HG03342 (cell line): ENCODE data around the gene PLXNA3.

Experiments used
- ATAC-seq: cut with Tn5 transposase; IDR thresholded peaks from one replicate; pipeline ENCODE4 v1.9.1; 2021; ENCODE audit warnings: mild to moderate bottlenecking, moderate library complexity; ENCODE audit not compliant: unreplicated experiment

The PLXNA3 gene

DNA sequence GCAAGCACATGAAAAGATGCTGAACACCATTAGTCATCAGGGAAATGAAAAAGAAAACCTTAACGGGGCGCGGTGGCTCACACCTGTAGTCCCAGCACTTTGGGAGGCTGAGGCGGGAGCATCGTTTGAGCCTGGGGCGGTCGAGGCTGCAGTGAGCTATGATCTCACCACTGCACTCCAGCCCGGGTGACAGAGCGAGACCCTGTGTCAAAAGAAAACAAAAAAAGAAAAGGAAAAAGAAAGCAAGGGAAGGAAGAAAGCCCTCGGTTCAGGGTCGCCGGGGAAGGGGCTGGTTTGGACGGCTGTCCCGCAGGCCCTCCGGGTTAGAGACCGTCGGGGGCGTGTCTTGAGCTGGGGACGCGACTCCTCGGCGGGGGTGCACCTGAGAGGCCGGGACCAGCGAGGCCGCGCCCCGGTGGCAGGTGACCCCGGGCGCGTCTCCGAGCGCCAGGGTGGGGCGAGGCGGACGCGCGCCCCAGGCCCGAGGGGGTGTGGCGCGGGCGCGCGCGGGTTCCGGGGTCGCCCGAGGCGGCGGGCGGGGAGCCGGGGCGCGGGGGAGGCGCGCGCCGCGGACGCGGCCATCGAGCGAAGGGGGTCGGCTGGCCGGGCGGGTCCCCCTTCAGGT, 478 bp upstream of the PLXNA3 start:
- ATAC-seq = peak; percentile 60

DNA sequence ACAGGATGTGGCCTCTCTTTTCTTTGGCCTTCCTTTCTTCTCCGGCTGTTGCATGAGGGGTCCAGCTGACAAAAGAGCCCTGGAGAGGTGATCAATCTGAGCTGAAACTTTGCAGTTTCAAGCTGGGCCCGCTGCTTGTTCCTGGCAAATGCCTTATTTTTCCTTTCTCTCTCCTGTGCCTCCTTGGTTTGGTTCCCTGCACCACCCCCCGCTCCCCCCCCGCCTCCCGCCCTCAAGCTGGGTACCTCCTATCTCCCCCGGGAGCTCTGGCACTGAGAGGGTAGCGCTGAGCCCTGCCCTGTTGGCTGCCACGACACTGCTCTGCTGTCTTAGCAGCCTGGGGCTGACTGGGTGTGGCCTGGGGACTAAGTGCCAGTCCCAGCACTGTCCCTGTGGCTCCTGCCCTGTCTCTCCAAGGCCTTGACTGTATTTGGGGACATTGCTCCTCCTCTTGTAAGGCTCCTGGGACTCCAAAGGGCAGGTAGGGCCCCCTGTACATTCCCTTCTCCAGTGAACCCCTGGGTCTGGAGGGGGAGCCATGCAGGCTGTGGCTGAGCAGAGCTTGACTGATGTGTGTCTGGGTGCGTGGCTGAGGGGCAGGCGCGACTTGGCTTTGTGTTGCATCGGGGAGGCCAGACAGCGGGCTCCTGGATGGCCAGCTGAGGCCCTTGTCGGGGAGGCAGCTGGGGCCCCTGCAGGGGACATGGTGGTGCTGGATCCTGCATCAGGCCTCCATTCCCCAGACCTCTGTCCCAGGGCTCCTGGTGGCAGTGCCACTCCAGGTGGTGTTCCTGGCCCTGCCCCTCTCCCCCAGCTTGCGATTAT, 1.1 kb downstream of the PLXNA3 start:
- no peak for ATAC-seq

GRCh38 chrX:154459832-154460231, 1.8 kb downstream of the PLXNA3 start:
- ATAC-seq = no peak

- ATAC-seq = no peak
These were observed 2.2 kb downstream of the PLXNA3 start for GRCh38 chrX:154460326-154460725.

DNA sequence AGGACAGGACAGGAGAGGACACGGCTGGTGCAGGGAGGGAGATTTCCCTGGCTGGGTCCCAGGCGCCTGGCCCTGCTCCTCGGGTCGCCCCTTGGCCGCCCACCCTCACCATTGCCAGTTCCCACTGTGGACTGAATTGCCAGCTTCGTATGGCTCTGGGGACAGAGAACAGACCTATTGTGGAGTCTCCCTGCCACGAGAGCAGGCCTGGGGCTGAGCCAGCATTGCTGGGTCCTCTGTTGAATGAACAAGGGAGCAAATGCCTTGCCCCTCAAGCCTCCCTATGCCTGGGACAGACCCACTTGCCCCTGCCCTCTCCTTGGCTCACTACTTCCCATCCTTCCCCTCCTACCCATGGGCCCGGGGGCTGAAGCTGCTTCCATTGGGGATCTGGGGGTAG, 4.3 kb downstream of the PLXNA3 start:
- no peak for ATAC-seq

DNA sequence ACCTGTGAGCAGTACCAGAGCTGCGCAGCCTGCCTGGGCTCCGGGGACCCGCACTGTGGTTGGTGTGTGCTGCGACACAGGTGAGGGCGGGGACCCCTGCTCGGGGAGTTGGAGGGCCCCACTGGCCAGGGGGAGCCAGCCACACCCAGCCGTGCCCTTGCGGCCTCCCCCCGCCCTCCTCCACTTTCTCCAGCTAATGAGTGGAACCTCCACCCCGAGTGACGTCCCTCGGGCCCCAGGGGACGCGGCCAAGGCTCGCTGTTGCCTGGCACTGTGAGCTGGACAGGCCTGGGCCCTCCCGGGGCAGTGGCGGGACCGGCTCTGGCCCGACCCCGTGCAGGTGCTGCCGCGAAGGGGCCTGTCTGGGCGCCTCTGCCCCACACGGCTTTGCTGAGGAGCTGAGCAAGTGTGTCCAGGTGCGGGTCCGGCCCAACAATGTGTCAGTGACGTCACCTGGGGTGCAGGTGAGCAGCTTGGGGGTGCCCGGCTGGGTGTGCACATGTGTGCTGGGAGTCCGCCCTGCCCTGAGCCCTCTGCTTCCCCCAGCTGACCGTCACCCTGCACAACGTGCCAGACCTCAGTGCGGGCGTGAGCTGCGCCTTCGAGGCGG, 5.6 kb downstream of the PLXNA3 start:
- ATAC-seq = no peak

DNA sequence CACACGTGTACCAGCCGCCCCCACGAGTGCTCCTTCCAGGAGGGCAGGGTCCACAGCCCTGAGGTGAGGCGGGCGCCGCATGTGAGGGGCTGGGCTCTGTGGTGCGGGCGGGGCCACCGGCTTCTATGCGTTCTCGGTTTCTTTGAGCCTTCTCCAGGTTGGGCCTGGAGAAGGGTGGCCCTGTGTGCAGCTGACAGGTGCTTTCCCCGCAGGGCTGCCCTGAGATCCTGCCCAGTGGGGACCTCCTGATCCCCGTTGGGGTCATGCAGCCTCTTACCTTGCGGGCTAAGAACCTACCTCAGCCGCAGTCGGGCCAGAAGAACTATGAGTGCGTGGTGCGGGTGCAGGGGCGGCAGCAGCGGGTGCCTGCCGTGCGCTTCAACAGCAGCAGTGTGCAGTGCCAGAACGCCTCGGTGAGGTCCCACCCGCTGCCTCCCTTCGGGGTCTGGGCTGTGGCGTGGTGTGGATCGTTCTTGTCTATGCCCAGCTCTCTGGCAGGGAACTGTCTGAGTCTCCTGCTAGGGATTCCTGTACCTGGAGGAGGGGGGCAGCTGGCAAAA, 6.8 kb downstream of the PLXNA3 start:
- no peak for ATAC-seq

DNA sequence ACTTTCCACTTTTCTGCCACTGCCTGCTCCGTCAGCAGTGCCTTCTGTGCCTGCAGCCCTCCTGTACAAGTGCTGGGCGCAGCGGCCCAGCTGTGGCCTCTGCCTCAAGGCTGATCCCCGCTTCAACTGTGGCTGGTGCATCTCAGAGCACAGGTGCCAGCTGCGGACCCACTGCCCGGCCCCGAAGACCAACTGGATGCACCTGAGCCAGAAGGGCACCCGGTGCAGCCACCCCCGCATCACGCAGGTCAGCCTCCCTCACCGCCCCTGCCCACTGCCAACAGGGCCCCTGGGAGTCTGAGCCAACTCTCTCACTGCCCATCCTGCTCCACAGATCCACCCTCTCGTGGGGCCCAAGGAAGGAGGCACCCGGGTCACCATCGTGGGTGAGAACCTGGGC, 7.5 kb downstream of the PLXNA3 start:
- ATAC-seq = no peak

DNA sequence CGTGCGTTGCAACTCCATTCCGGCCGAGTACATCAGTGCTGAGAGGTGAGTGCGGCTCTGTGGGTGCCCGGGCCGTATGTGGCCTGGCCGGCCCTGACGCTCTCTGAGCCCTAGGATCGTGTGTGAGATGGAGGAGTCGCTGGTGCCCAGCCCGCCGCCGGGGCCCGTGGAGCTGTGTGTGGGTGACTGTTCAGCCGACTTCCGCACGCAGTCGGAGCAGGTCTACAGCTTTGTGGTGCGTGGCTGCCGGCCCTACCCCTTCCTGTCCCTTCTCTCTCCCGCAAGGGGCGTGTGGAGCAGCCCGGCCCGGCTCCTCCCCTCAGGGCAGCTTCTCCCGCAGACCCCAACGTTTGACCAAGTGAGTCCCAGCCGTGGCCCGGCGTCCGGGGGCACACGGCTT, 8.0 kb downstream of the PLXNA3 start:
- ATAC-seq = no peak

DNA sequence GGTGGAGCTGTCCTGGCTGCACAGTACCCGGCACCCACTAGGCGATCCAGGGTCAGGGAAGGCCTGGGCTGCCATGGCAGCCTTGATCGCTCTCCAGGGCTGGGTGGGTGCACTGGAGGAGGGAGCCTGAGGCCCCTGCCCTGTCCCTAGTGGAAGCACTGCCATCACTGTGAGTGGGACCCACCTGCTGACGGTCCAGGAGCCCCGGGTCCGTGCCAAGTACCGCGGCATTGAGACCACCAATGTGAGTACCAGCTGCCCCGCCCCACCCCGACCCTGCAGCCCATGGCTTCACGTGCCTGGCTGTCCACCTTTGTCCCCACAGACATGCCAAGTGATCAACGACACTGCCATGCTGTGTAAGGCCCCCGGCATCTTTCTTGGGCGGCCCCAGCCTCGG, 8.8 kb downstream of the PLXNA3 start:
- no peak for ATAC-seq

DNA sequence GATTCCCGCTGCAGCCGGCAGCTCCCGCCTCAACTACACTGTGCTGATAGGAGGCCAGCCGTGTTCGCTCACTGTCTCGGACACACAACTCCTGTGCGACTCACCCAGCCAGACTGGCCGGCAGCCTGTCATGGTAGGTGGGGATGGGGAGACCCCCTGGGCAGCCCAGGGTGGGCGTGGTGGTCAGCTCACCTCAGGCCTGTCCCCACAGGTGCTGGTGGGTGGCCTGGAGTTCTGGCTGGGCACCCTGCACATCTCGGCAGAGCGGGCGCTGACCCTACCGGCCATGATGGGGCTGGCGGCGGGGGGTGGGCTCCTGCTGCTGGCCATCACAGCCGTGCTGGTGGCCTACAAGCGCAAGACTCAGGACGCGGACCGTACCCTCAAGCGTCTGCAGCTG, 9.5 kb downstream of the PLXNA3 start:
- ATAC-seq = no peak

DNA sequence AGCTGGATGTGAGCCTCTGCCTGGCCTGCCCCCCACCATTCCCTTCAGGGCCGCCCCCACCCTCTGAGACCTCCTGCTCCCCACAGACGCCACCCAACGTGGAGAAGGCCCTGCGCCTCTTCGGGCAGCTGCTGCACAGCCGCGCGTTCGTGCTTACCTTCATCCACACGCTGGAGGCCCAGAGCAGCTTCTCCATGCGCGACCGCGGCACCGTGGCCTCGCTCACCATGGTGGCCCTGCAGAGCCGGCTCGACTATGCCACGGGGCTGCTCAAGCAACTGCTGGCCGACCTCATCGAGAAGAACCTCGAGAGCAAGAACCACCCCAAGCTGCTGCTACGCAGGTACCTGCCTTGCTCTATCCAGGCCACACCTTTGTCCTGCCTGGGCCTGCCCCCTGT, 10.1 kb downstream of the PLXNA3 start:
- no peak for ATAC-seq

DNA sequence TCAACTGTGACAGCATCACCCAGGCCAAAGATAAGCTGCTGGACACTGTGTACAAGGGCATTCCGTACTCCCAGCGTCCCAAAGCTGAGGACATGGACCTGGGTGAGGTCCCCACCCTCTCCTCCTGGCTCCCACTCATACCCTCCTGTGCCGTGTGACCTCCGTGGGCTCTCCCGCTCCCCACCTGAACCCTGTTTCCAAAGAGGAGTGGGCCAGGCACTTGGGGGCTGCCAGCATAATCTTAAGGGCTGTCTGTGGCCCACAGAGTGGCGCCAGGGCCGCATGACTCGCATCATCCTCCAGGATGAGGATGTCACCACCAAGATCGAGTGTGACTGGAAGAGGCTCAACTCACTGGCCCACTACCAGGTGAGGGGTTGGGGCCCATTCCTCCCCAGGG, 11.0 kb downstream of the PLXNA3 start:
- ATAC-seq = no peak

GRCh38 chrX:154469880-154470279, 11.8 kb downstream of the PLXNA3 start:
- ATAC-seq = no peak

- ATAC-seq = no peak
These were observed 12.4 kb downstream of the PLXNA3 start for GRCh38 chrX:154470434-154470833.

GRCh38 chrX:154470914-154471568, 13.0 kb downstream of the PLXNA3 start:
- no peak for ATAC-seq

DNA sequence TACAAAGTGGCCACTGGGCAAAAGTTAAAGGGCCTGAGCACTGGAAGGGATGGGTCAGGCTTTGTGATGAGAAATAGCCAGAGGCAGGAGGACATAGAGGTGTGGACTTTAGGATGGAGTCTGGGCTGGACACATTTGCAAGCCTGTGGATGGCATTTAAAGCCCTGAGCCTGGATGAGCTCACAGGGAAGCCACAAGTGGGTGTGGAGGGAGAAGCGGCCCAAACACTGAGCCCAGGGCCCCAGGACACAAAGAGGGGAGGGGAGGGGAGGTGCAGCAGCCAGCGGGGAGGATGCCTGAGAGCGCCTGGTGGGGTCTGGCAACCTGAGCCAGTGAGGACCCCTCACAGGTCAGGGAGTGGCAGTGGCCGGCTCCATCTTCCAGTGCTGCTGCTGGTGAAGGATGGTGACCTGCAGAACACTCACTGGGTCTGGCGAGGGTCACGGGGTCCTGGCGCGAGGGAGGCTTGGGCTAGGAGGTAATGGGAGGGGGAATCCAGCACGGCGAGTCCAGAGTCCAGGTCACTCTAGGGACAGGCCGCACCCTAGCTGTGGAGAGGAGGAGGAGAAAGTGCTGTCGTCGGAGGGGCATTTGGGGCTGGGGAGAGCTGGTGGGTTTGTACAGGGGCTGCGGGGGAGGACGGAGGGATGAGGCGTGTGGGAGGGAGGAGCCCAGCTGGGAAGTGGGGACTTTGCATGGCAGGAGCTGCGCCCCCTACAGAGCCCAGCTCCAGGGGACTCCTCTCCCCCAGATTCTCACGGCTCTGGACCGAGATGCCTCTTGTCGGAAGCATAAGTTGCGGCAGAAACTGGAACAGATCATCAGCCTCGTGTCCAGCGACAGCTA, 14.0 kb downstream of the PLXNA3 start:
- no peak for ATAC-seq

- ATAC-seq = no peak
These were observed 14.9 kb downstream of the PLXNA3 start for GRCh38 chrX:154472685-154473632.

GRCh38 chrX:154473683-154474082, 15.6 kb downstream of the PLXNA3 start:
- no peak for ATAC-seq
